HepG2 (cell line): Measurements from ENCODE around the gene ZMYM3. TPM values are rescaled to one million over a fixed set of nuclear protein-coding genes. Genes with fewer than 3 reads are reported as not detected.
A peak's percentile ranks its signal among the peaks of the same experiment; 100 is the strongest.

Experiments used
- CAMTA2 ChIP-seq: sonication (generic); formaldehyde crosslinking; IDR thresholded peaks from 2 replicates; pipeline ENCODE4 v1.4.0; 2020; ENCODE audit warnings: mild to moderate bottlenecking, missing genetic modification reagents, borderline replicate concordance
- ERF ChIP-seq: IDR thresholded peaks from 2 replicates; pipeline ENCODE4 v1.6.1; 2018; ENCODE audit warnings: missing biosample characterization, missing genetic modification reagents
- FLYWCH1 ChIP-seq: sonication (generic); formaldehyde crosslinking; IDR thresholded peaks from 2 replicates; pipeline ENCODE4 v1.8.1; 2023; ENCODE audit warnings: mild to moderate bottlenecking, missing genetic modification reagents
- HNRNPLL ChIP-seq: fragments of 200-400 bp; formaldehyde crosslinking; IDR thresholded peaks from 2 replicates; pipeline ENCODE4 v1.6.1; 2017; ENCODE audit warnings: mild to moderate bottlenecking, low read depth, low read length; ENCODE audit not compliant: poor library complexity, severe bottlenecking
- MAFF ChIP-seq: IDR thresholded peaks from 2 replicates; pipeline ENCODE4 v1.6.1; 2011; ENCODE audit warnings: low read depth, low read length, improper control_type of control experiment
- MIER2 ChIP-seq: IDR thresholded peaks from 2 replicates; pipeline ENCODE4 v1.6.1; 2016; ENCODE audit warnings: missing biosample characterization, missing genetic modification reagents
- POLR2G ChIP-seq: fragments of 200-400 bp; formaldehyde crosslinking; IDR thresholded peaks from 2 replicates; pipeline ENCODE4 v1.6.1; 2018; ENCODE audit warnings: mild to moderate bottlenecking, low read depth, low read length, moderate library complexity
- RARA ChIP-seq: IDR thresholded peaks from 2 replicates; pipeline ENCODE4 v1.6.1; 2016; ENCODE audit warnings: missing genetic modification reagents, missing compliant biosample characterization
- ZFP1 ChIP-seq: IDR thresholded peaks from 2 replicates; pipeline ENCODE4 v1.6.1; 2016
- ZNF180 ChIP-seq: sonication (generic); formaldehyde crosslinking; IDR thresholded peaks from 2 replicates; pipeline ENCODE4 v1.4.0; 2020; ENCODE audit warnings: low read depth, missing genetic modification reagents, borderline replicate concordance
- ZNF841 ChIP-seq: sonication (generic); formaldehyde crosslinking; IDR thresholded peaks from 2 replicates; pipeline ENCODE4 v1.8.1; 2023; ENCODE audit warnings: missing genetic modification reagents, borderline replicate concordance
- polyA plus RNA-seq, 8 experiments: library from polyadenylated mRNA; depleted of rRNA in 3 of 8; stranded (reverse) in 7 of 8; unstranded in 1 of 8; fragments of >200 nt; fragmentation: Illumina TruSeq in 4 of 8; extraction: Trizol in 4 of 8; gene quantifications; 2 replicates each; pipeline versions ENCODE4 v1.2.1 to v1.2.3, GENCODE V29; 2011 to 2016; ENCODE audit warnings: low read depth in 4 of 8, missing spikeins in 1 of 8, mixed read lengths in 1 of 8; ENCODE audit not compliant: insufficient read depth in 1 of 8
- total RNA-seq, 5 experiments: library from RNA; depleted of rRNA; stranded (reverse); fragments of >200 nt; fragmentation: Illumina TruSeq; extraction: Trizol; gene quantifications; 2 replicates each; pipeline ENCODE4 v1.2.3, GENCODE V29; 2016; ENCODE audit warnings: low read depth in 1 of 5
- TF ChIP-seq, protein P1 (sequence below): fragments of 450-650 bp; IDR thresholded peaks from 2 replicates; pipeline ENCODE4 v1.6.1; 2016
- TF ChIP-seq, protein P2 (sequence below): sonication (generic); formaldehyde crosslinking; IDR thresholded peaks from 2 replicates; pipeline ENCODE4 v1.8.0; 2022; ENCODE audit warnings: low read depth, missing genetic modification reagents
- TF ChIP-seq, protein P3 (sequence below): fragments of 450-650 bp; IDR thresholded peaks from 2 replicates; pipeline ENCODE4 v1.6.1; 2017
- TF ChIP-seq, protein P4 (sequence below): sonication (generic); formaldehyde crosslinking; IDR thresholded peaks from 2 replicates; pipeline ENCODE4 v1.4.0; 2020; ENCODE audit warnings: missing genetic modification reagents
- TF ChIP-seq, protein P5 (sequence below), 2 experiments: sonication (generic) in 1 of 2; formaldehyde crosslinking in 1 of 2; IDR thresholded peaks; 2 replicates each; pipeline versions ENCODE4 v1.6.1 to v1.9.0; 2014 to 2022; ENCODE audit warnings: antibody characterized with exemption in 1 of 2, borderline replicate concordance in 1 of 2, inconsistent platforms in 1 of 2, low read depth in 1 of 2, missing genetic modification reagents in 1 of 2

ZMYM3 gene
- total and polyA plus RNA-seq, 2 of the 13 experiments (the other 11 are each of a cell fraction or from before 2014, with no cell fraction given) = 26.4 to 35.4 TPM

DNA sequence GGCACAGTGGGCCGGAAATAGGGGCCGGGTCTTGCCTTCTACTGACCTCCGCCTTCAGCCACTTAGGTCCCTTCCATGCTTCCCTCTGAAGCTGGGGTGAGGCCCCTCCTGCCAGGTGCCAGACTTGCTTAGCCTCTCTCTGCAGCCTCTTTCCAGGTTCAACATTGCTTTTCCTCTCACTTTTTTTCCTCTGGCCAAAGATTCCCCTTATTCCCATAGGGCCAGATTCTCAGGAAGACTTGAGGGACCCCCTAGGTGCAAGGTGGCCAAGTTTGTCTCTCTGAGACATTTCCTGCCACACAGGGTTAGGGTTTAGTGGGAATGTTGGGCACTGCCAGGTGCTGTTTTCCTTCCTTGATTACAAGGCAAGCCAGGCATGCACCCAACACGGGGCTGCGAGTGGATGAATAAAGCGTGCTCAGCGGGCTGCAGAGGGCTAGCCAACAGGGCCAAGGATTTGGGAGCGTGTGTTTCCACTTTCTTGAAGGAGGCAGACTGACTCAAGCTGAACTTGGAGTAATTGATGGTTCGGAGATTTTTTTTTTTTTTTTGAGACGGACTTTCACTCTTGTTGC, 38.5 kb downstream of the ZMYM3 start (continued):
- TF ChIP-seq FLYWCH1 (no peak), ZNF841 (CRISPR knock-in tag) (no peak), CAMTA2 (CRISPR knock-in tag) (no peak), MAFF (no peak), ERF (no peak), ZNF180 (CRISPR knock-in tag) (no peak), RARA (CRISPR knock-in tag) (no peak), POLR2G (peak; percentile 11; the same call in 1 of the 2 replicates), MIER2 (no peak), ZFP1 (CRISPR knock-in tag) (no peak), HNRNPLL (no peak)
- TF ChIP-seq, protein P1, sequence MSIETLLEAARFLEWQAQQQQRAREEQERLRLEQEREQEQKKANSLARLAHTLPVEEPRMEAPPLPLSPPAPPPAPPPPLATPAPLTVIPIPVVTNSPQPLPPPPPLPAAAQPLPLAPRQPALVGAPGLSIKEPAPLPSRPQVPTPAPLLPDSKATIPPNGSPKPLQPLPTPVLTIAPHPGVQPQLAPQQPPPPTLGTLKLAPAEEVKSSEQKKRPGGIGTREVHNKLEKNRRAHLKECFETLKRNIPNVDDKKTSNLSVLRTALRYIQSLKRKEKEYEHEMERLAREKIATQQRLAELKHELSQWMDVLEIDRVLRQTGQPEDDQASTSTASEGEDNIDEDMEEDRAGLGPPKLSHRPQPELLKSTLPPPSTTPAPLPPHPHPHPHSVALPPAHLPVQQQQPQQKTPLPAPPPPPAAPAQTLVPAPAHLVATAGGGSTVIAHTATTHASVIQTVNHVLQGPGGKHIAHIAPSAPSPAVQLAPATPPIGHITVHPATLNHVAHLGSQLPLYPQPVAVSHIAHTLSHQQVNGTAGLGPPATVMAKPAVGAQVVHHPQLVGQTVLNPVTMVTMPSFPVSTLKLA = no peak
- TF ChIP-seq, protein P2, sequence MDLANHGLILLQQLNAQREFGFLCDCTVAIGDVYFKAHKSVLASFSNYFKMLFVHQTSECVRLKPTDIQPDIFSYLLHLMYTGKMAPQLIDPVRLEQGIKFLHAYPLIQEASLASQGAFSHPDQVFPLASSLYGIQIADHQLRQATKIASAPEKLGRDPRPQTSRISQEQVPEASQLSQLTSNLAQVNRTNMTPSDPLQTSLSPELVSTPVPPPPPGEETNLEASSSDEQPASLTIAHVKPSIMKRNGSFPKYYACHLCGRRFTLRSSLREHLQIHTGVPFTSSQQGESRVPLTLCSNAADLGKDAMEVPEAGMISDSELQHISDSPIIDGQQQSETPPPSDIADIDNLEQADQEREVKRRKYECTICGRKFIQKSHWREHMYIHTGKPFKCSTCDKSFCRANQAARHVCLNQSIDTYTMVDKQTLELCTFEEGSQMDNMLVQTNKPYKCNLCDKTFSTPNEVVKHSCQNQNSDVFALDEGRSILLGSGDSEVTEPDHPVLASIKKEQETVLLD (CRISPR knock-in tag) = no peak
- TF ChIP-seq, protein P3, sequence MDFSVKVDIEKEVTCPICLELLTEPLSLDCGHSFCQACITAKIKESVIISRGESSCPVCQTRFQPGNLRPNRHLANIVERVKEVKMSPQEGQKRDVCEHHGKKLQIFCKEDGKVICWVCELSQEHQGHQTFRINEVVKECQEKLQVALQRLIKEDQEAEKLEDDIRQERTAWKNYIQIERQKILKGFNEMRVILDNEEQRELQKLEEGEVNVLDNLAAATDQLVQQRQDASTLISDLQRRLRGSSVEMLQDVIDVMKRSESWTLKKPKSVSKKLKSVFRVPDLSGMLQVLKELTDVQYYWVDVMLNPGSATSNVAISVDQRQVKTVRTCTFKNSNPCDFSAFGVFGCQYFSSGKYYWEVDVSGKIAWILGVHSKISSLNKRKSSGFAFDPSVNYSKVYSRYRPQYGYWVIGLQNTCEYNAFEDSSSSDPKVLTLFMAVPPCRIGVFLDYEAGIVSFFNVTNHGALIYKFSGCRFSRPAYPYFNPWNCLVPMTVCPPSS = no peak
- TF ChIP-seq, protein P4, sequence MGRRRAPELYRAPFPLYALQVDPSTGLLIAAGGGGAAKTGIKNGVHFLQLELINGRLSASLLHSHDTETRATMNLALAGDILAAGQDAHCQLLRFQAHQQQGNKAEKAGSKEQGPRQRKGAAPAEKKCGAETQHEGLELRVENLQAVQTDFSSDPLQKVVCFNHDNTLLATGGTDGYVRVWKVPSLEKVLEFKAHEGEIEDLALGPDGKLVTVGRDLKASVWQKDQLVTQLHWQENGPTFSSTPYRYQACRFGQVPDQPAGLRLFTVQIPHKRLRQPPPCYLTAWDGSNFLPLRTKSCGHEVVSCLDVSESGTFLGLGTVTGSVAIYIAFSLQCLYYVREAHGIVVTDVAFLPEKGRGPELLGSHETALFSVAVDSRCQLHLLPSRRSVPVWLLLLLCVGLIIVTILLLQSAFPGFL (CRISPR knock-in tag) = no peak
- TF ChIP-seq, protein P5, sequence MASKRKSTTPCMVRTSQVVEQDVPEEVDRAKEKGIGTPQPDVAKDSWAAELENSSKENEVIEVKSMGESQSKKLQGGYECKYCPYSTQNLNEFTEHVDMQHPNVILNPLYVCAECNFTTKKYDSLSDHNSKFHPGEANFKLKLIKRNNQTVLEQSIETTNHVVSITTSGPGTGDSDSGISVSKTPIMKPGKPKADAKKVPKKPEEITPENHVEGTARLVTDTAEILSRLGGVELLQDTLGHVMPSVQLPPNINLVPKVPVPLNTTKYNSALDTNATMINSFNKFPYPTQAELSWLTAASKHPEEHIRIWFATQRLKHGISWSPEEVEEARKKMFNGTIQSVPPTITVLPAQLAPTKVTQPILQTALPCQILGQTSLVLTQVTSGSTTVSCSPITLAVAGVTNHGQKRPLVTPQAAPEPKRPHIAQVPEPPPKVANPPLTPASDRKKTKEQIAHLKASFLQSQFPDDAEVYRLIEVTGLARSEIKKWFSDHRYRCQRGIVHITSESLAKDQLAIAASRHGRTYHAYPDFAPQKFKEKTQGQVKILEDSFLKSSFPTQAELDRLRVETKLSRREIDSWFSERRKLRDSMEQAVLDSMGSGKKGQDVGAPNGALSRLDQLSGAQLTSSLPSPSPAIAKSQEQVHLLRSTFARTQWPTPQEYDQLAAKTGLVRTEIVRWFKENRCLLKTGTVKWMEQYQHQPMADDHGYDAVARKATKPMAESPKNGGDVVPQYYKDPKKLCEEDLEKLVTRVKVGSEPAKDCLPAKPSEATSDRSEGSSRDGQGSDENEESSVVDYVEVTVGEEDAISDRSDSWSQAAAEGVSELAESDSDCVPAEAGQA (IDR thresholded peaks at IDR 0.05; ENCODE audit: low read depth) = no peak
- TF ChIP-seq, protein P5 (CRISPR knock-in tag; IDR thresholded peaks at IDR 0.05; ENCODE audit: borderline replicate concordance) = no peak
